B cell (primary cell): Measurements from ENCODE around the gene COL25A1. TPM values are rescaled to one million over a fixed set of nuclear protein-coding genes. Genes with fewer than 3 reads are reported as not detected.

ENCODE experiments used
- ATAC-seq: fragments of 200-7000 bp; cut with Tn5 transposase; one replicate; pipeline ENCODE4 v1.10.0; 2021; ENCODE audit warnings: low read depth, mild to moderate bottlenecking, moderate number of reproducible peaks, moderate library complexity
- CTCF ChIA-PET: fragments of 350-600 bp; sonication (Branson Sonifier 250); formaldehyde crosslinking; loops from one replicate; lab custom pipeline; 2021; ENCODE audit warnings: antibody characterized with exemption, inconsistent platforms; lab: Charles Lee
- POLR2A ChIA-PET: fragments of 350-600 bp; sonication (Branson Sonifier 250); formaldehyde crosslinking; loops from one replicate; lab custom pipeline; 2021; ENCODE audit warnings: antibody characterized with exemption; lab: Charles Lee
- DNase-seq: peaks from one replicate; pipeline ENCODE4 v3.0.0; 2013
- H2AFZ ChIP-seq: 2 replicates; pipeline ENCODE4 v1.6.1; 2012; ENCODE audit warnings: mild to moderate bottlenecking, low read depth, low read length; ENCODE audit not compliant: insufficient read depth, poor library complexity, severe bottlenecking
- H3K27ac ChIP-seq, 2 donors: 1 replicate in 1 of 2; 2 replicates in 1 of 2; pipeline ENCODE4 v1.5.1; 2012 to 2013; ENCODE audit warnings: low read length in 2 of 2, mild to moderate bottlenecking in 2 of 2, moderate library complexity in 1 of 2
- H3K27me3 ChIP-seq, 4 experiments: fragments of 200-600 bp in 1 of 4; sonication (generic) in 1 of 4; replicated peaks in 1 of 4; 1 replicate in 2 of 4; 2 replicates in 2 of 4; pipeline versions ENCODE4 v1.6.1 to v1.7.0; 2013 to 2016; ENCODE audit warnings: low read length in 3 of 4, mild to moderate bottlenecking in 2 of 4, mixed read lengths in 1 of 4, moderate library complexity in 1 of 4; ENCODE audit not compliant: insufficient read depth in 4 of 4, control insufficient read depth in 3 of 4; ENCODE audit errors: control extremely low read depth in 1 of 4
- H3K36me3 ChIP-seq, 2 experiments: replicated peaks in 1 of 2; 1 replicate in 1 of 2; 2 replicates in 1 of 2; pipeline versions ENCODE4 v1.6.1 to v1.7.1; 2013; ENCODE audit warnings: low read length in 1 of 2; ENCODE audit not compliant: insufficient read depth in 2 of 2, control insufficient read depth in 1 of 2; ENCODE audit errors: control extremely low read depth in 1 of 2, extremely low read depth in 1 of 2
- H3K4me1 ChIP-seq, 2 donors: fragments of 200-600 bp in 1 of 2; sonication (generic) in 1 of 2; 1 replicate in 1 of 2; 2 replicates in 1 of 2; pipeline versions ENCODE4 v1.5.1 to v1.6.1; 2013 to 2017; ENCODE audit warnings: low read length in 2 of 2; ENCODE audit not compliant: control insufficient read depth in 2 of 2, insufficient read depth in 2 of 2
- H3K4me2 ChIP-seq: replicated peaks from 2 replicates; pipeline ENCODE3; 2012; ENCODE audit warnings: mild to moderate bottlenecking, low read depth, low read length; ENCODE audit not compliant: poor library complexity, severe bottlenecking
- H3K4me3 ChIP-seq, 5 experiments: fragments of 200-600 bp in 1 of 5; sonication (generic) in 1 of 5; 1 replicate in 3 of 5; 2 replicates in 2 of 5; pipeline versions ENCODE4 v1.5.1 to v1.7.0; 2011 to 2016; ENCODE audit warnings: low read length in 4 of 5, mild to moderate bottlenecking in 4 of 5, low read depth in 2 of 5, control low read depth in 1 of 5, moderate library complexity in 1 of 5; ENCODE audit not compliant: insufficient read depth in 1 of 5; ENCODE audit errors: control extremely low read depth in 1 of 5, extremely low read depth in 1 of 5
- H3K79me2 ChIP-seq: fragments of 200-600 bp; sonication (generic); one replicate; pipeline ENCODE4 v1.6.0; 2016; ENCODE audit warnings: low read length; ENCODE audit not compliant: control insufficient read depth, insufficient read depth
- H3K9ac ChIP-seq: fragments of 200-600 bp; sonication (generic); 2 replicates; pipeline ENCODE4 v1.6.1; 2017; ENCODE audit warnings: mild to moderate bottlenecking, low read length, moderate library complexity
- H3K9me3 ChIP-seq, 3 donors: one replicate each; pipeline versions ENCODE4 v1.6.1 to v1.7.1; 2013; ENCODE audit warnings: low read length in 2 of 3; ENCODE audit not compliant: control insufficient read depth in 2 of 3, insufficient read depth in 1 of 3; ENCODE audit errors: control extremely low read depth in 1 of 3
- H4K20me1 ChIP-seq: 2 replicates; pipeline ENCODE4 v1.6.0; 2012; ENCODE audit warnings: mild to moderate bottlenecking, low read length; ENCODE audit not compliant: insufficient read depth, control insufficient read depth, poor library complexity, severe bottlenecking
- H3K27ac Mint-ChIP-seq: one replicate; pipeline ENCODE4 v1.8.0; 2021; ENCODE audit warnings: mixed read lengths
- H3K27me3 Mint-ChIP-seq: one replicate; pipeline ENCODE4 v1.8.0; 2021; ENCODE audit warnings: mixed read lengths
- H3K4me1 Mint-ChIP-seq: one replicate; pipeline ENCODE4 v1.8.0; 2021; ENCODE audit warnings: mixed read lengths
- H3K4me3 Mint-ChIP-seq: one replicate; pipeline ENCODE4 v1.8.0; 2021; ENCODE audit warnings: mixed read lengths
- H3K9me3 Mint-ChIP-seq: one replicate; pipeline ENCODE4 v1.8.0; 2022; ENCODE audit warnings: mixed read lengths; ENCODE audit not compliant: insufficient read depth
- CTCF ChIP-seq: fragments of 200-600 bp; IDR thresholded peaks from one replicate; pipeline ENCODE4 v1.8.0; 2022; ENCODE audit warnings: antibody characterized with exemption, mild to moderate bottlenecking
- EZH2 ChIP-seq: IDR thresholded peaks from 2 replicates; pipeline ENCODE4 v1.6.1; 2012; ENCODE audit warnings: borderline replicate concordance, low read depth, mild to moderate bottlenecking, moderate library complexity, low read length; ENCODE audit not compliant: insufficient read depth, poor library complexity, severe bottlenecking
- WGBS: methylation state at CpG from one replicate; pipeline ENCODE4 v1.1.5; 2013; ENCODE audit warnings: missing lambda C conversion rate; ENCODE audit not compliant: insufficient coverage; 5-methylcytosine and 5-hydroxymethylcytosine counted together
- intact Hi-C: fragments of 100-400 bp; cut with micrococcal nuclease; formaldehyde crosslinking; loops from one replicate; pipeline ENCODE4 v1.10.0; 2022
- polyA plus RNA-seq: library from polyadenylated mRNA; depleted of rRNA; stranded (reverse); fragments of >200 nt; gene quantifications from 2 replicates; pipeline ENCODE4 v1.2.3, GENCODE V29; 2012
- total RNA-seq, 2 donors: library from RNA; stranded (reverse); fragments of 120-200 nt in 1 of 2; gene quantifications; 1 replicate in 1 of 2; 2 replicates in 1 of 2; pipeline versions ENCODE4 v1.2.3 to v1.2.4, GENCODE V29; 2013 to 2022

Gene COL25A1
- total and polyA plus RNA-seq, 2 donors (not counting 1 experiment from before 2014, with no cell fraction given) = not detected

GRCh38 chr4:109020861-109021260, 281.6 kb downstream of the COL25A1 start:
- Mint-ChIP-seq H3K4me1 (no peaks in the 10 kb centered on the region), H3K9me3 (peaks cover 5% of the 10 kb centered on the region), H3K4me3 (no peak overlapping the region), H3K27ac (no peak overlapping the region), H3K27me3 (no peaks in the 10 kb centered on the region)
- H3K27me3 ChIP-seq = no peaks in the 10 kb centered on the region
- H3K4me1 ChIP-seq = no peaks in the 10 kb centered on the region
- H3K27ac ChIP-seq = no peak overlapping the region
- no peaks in the 10 kb centered on the region for H3K36me3 ChIP-seq
- H4K20me1 ChIP-seq = no peaks in the 10 kb centered on the region
- no peak overlapping the region for H3K4me3 ChIP-seq
- H3K79me2 ChIP-seq = no peaks in the 10 kb centered on the region
- intact Hi-C loops = no loop called here
- 100% methylated on average over 1 of the region's 4 CpGs for WGBS
- peaks cover 0 to 22% (median 0%) of the 10 kb centered on the region in 3 donors for H3K9me3 ChIP-seq
- no peak overlapping the region for H3K9ac ChIP-seq
- ChIA-PET POLR2A (no interaction called here), CTCF (no interaction called here)
- no peak overlapping the region for H3K4me2 ChIP-seq
- TF ChIP-seq EZH2 (no peak), CTCF (no peak)
- H2AFZ ChIP-seq = no peak overlapping the region
- ATAC-seq (no peak), DNase-seq (no peak)

GRCh38 chr4:109016200-109016599, 286.3 kb downstream of the COL25A1 start:
- DNase-seq (no peak), ATAC-seq (no peak)
- intact Hi-C loops = no loop called here
- H3K9me3 ChIP-seq = peaks cover 0 to 28% (median 0%) of the 10 kb centered on the region in 3 donors
- no peak for TF ChIP-seq EZH2
- no peak for TF ChIP-seq CTCF
- no peaks in the 10 kb centered on the region for H4K20me1 ChIP-seq
- POLR2A ChIA-PET = no interaction called here
- no peaks in the 10 kb centered on the region for H3K79me2 ChIP-seq
- no peak overlapping the region for H3K9ac ChIP-seq
- WGBS = 84% methylated on average over 5 of the region's 5 CpGs
- no peaks in the 10 kb centered on the region for H3K27me3 ChIP-seq
- H3K4me2 ChIP-seq = no peak overlapping the region
- Mint-ChIP-seq H3K4me3 (no peak overlapping the region), H3K27ac (no peak overlapping the region), H3K27me3 (no peaks in the 10 kb centered on the region), H3K4me1 (no peaks in the 10 kb centered on the region), H3K9me3 (peaks cover 3% of the 10 kb centered on the region)
- no peak overlapping the region for H2AFZ ChIP-seq
- H3K36me3 ChIP-seq = no peaks in the 10 kb centered on the region
- H3K4me1 ChIP-seq = no peaks in the 10 kb centered on the region
- CTCF ChIA-PET = no interaction called here
- no peak overlapping the region for H3K4me3 ChIP-seq
- H3K27ac ChIP-seq = no peak overlapping the region
